HUES6 (cell line): ENCODE data around the gene NOX5.

ENCODE experiments used
- H3K27ac ChIP-seq: 2 replicates; pipeline ENCODE4 v1.7.0; 2013; ENCODE audit warnings: low read depth, mild to moderate bottlenecking, low read length, inconsistent platforms
- H3K27me3 ChIP-seq: 2 replicates; pipeline ENCODE4 v1.6.1; 2013; ENCODE audit warnings: low read length; ENCODE audit not compliant: control insufficient read depth, insufficient read depth
- H3K36me3 ChIP-seq: 2 replicates; pipeline ENCODE4 v1.6.1; 2013; ENCODE audit warnings: low read length; ENCODE audit not compliant: control insufficient read depth, insufficient read depth
- H3K4me1 ChIP-seq: 2 replicates; pipeline ENCODE4 v1.6.1; 2013; ENCODE audit warnings: low read length; ENCODE audit not compliant: control insufficient read depth, insufficient read depth
- H3K4me3 ChIP-seq: 2 replicates; pipeline ENCODE4 v1.5.1; 2013; ENCODE audit warnings: low read depth, low read length
- H3K9ac ChIP-seq: one replicate; pipeline ENCODE4 v1.6.1; 2013; ENCODE audit warnings: mild to moderate bottlenecking, low read length
- H3K9me3 ChIP-seq: 2 replicates; pipeline ENCODE4 v1.6.1; 2013; ENCODE audit warnings: low read depth, low read length; ENCODE audit not compliant: control insufficient read depth, insufficient read depth

Gene NOX5

GRCh38 chr15:69081310-69082004 lies 67.0 kb downstream of the NOX5 start:
- no peaks in the 10 kb centered on the region for H3K36me3 ChIP-seq
- no peak overlapping the region for H3K27ac ChIP-seq
- no peak overlapping the region for H3K4me3 ChIP-seq
- H3K27me3 ChIP-seq = peaks cover 26% of the 10 kb centered on the region
- H3K4me1 ChIP-seq = peaks cover 34% of the 10 kb centered on the region
- no peaks in the 10 kb centered on the region for H3K9me3 ChIP-seq
- H3K9ac ChIP-seq = no peak overlapping the region

DNA sequence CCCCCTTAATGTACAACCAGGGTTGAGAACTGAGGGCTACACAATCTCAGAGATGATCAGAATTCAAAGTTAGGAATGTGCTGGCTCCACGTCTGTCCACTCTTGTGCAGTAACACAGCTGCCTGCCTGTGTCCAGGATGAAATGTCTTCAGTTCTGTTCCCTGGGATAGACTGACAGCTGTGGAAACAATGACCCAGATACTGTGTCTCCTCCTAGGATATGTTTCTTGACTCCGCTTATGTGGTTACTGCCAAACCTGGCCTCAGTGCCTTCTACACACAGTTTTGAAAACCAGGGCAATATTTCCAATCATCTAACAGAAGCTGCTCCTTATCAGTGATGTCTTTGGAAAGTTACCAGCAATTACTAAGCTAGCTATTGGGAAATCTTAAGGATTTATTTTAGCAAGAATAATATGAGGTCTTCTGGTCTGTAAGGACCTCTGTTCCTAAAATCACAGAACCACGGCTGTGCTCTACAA lies 67.6 kb downstream of the NOX5 start:
- peaks cover 29% of the 10 kb centered on the region for H3K27me3 ChIP-seq
- no peaks in the 10 kb centered on the region for H3K36me3 ChIP-seq
- H3K9ac ChIP-seq = no peak overlapping the region
- H3K27ac ChIP-seq = no peak overlapping the region
- H3K4me3 ChIP-seq = no peak overlapping the region
- peaks cover 40% of the 10 kb centered on the region for H3K4me1 ChIP-seq
- H3K9me3 ChIP-seq = no peaks in the 10 kb centered on the region

- H3K36me3 ChIP-seq = no peaks in the 10 kb centered on the region
- peaks cover 44% of the 10 kb centered on the region for H3K4me1 ChIP-seq
- H3K27ac ChIP-seq = no peak overlapping the region
- H3K9ac ChIP-seq = no peak overlapping the region
- no peaks in the 10 kb centered on the region for H3K9me3 ChIP-seq
- H3K4me3 ChIP-seq = no peak overlapping the region
- peaks cover 34% of the 10 kb centered on the region for H3K27me3 ChIP-seq
Observed at GRCh38 chr15:69082554-69082953, 68.1 kb downstream of the NOX5 start.

DNA sequence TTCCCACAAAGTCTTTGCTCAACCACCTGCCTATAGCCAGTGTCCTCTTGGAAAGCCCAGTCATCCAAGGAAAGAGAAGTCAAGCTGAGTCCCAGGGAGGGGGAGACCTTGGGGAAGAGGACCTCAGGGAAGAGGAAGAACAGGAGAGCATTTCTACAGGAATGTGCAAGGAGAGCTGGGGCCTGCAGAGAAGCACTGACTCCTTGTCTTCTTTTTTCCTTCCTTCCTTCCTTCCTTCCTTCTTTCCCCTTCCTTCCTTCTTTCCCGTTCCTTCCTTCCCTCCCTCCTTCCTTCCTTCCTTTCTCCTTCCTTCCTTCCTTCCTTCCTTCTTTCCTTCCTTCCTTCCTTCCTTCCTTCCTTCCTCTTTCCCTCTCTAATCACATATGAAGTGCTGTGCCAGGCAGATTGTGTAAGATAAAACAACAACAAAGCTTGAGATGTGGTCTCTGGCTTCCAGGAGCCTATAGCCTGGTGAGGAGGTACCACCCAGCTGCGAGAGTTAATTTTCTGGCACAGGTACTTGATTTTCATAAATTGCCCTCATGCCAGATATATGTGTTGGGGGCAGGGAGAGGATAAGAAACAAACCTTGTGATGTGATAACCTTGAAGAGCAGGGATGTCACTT lies 70.0 kb downstream of the NOX5 start:
- Histone ChIP-seq H3K4me1 (peaks cover 63% of the 10 kb centered on the region), H3K9ac (no peak overlapping the region), H3K4me3 (no peak overlapping the region), H3K27me3 (peaks cover 48% of the 10 kb centered on the region), H3K9me3 (no peaks in the 10 kb centered on the region), H3K36me3 (no peaks in the 10 kb centered on the region), H3K27ac (no peak overlapping the region)

DNA sequence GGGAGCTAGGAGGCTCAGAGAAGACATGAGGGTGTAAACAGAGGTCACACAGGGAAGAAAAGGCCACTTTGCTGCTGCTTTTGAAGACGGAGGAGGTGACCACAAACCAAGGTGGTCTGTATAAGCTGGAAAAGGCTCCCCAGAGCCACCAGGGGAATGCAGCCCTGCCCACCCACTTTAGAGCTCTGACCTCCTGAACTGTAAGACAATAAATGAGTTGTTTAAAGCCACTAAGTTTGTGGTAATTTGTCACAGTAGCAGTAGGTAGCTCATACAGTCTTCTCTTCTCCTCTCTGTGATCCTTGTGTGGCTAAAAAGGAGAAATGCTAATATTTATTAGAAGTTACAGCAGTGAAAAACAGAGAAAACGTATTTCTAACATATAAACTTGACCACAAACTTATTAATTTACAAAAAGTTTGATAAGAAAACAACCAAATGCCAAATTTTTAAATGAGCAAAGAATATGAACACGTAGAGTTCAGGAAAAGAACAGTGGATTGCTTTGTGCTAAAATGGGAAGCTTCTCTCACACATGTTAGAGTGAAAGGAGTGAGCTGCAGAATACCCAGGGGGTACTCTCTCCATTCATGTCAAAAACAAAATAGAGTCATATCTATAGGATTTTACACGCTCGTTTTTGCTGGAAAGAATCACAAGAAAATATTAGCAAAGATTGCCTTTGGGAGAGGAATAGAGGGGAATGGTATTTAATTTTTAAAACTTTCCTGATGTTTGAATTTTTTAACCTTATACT lies 71.0 kb downstream of the NOX5 start:
- no peak overlapping the region for H3K4me3 ChIP-seq

DNA sequence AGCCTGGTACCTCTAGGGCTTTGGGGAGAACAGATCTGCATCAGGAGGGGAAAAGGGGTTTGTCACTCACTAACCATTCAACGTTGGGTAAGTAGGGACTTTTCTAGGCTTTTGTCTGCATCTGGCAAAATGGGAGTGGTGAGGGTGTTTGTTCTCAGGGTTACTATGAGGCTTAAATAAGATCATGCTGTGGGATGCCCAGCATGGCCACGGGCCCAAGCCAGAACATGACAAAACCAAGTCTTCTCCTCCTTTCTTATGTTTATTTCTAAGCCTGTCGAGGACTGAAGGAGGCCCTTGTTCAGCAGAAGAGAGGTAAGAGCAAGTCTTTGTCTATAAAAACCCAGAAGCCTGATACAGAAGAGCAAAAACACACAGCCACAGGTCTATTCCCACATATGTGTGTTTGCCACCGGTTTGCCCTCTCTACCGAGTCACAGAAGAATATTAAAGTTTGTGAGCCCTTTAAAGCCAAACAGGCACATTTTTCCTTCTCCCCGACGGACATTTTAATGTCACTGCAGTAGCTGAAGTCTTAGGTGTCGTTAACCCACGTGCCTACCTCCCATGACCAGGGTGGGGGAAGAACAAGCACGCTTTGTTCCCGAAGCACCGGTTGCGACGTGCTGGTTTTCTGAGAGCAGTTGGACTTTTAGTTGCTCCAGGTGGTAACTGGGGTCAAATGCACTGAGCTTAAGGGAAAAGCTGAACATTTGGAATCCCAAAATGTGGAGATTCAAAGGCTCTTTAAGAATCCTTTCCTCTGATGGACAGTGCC lies 72.1 kb downstream of the NOX5 start:
- H3K27ac ChIP-seq = no peak overlapping the region
- H3K9ac ChIP-seq = peak overlapping the region; percentile 50
- H3K36me3 ChIP-seq = no peaks in the 10 kb centered on the region
- H3K4me3 ChIP-seq = peak overlapping the region; percentile 25; the same call in 1 of the 2 replicates
- H3K4me1 ChIP-seq = peaks cover 73% of the 10 kb centered on the region
- no peaks in the 10 kb centered on the region for H3K9me3 ChIP-seq
- H3K27me3 ChIP-seq = peaks cover 48% of the 10 kb centered on the region

More for the DNA sequence above, 71.0 kb downstream of the NOX5 start:
- H3K27me3 ChIP-seq = peaks cover 48% of the 10 kb centered on the region
- H3K4me1 ChIP-seq = peaks cover 73% of the 10 kb centered on the region
- no peaks in the 10 kb centered on the region for H3K9me3 ChIP-seq
- H3K27ac ChIP-seq = no peak overlapping the region
- H3K36me3 ChIP-seq = no peaks in the 10 kb centered on the region
- no peak overlapping the region for H3K9ac ChIP-seq

GRCh38 chr15:69087366-69087976 lies 73.0 kb downstream of the NOX5 start:
- no peaks in the 10 kb centered on the region for H3K9me3 ChIP-seq
- peaks cover 48% of the 10 kb centered on the region for H3K27me3 ChIP-seq
- no peaks in the 10 kb centered on the region for H3K36me3 ChIP-seq
- peaks cover 81% of the 10 kb centered on the region for H3K4me1 ChIP-seq
- no peak overlapping the region for H3K27ac ChIP-seq
- no peak overlapping the region for H3K9ac ChIP-seq
- H3K4me3 ChIP-seq = 0 out of 2 replicates have a peak overlapping the region, but pooled peaks have one; percentile 7

DNA sequence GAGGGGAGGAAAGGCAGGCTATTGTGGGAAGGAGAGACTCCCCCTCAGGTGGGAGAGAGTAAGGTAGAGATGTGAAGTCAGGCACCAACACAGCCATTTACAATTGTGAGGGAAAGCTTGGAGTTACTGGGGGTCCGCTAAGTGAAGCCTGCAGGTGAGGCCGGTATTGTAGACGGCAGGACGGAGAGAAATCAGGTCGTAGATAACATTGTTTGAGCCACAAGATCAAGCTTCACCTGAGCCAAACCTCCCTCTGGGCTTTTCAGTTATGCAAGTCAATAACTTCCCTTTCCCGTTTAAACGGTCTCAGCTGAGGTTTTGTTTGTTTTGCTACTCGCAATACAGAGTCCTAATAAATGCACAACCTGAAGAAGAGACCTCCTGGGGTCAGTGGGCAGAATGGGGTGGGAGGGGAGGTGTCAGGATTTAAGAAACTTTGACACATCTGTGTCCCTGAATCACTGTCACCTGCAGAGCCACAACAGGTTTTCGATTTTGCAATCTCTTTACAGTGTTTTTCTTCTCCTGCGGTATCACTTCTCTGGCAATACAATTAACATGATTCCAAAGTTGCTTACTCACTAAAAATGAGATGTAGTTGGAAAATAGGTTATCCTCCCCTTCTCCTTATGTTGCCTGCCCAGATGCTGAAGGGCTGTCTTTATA lies 73.9 kb downstream of the NOX5 start:
- Histone ChIP-seq H3K36me3 (no peaks in the 10 kb centered on the region), H3K4me1 (peaks cover 87% of the 10 kb centered on the region), H3K4me3 (0 out of 2 replicates have a peak overlapping the region, but pooled peaks have one; percentile 10), H3K27ac (no peak overlapping the region), H3K9ac (no peak overlapping the region), H3K27me3 (peaks cover 48% of the 10 kb centered on the region), H3K9me3 (no peaks in the 10 kb centered on the region)

DNA sequence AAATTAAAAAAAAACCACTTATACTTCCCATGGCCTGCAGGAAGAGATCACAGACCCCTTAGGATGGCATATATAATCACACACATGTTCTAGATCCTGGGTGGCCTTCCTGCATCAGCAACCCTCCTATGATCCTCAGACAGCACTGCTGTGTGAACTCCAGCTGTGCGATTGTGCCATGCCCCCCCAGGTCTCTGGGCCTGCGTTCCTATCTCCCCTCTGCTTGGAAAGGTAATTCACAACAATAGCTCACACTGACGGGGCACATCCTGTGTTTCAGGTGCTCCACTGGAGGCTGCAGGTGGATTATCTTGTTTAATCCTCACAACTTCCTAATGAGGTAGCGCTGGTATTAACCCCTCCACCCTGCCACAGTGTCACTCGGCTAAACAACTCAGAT lies 74.8 kb downstream of the NOX5 start:
- H3K27me3 ChIP-seq = peaks cover 40% of the 10 kb centered on the region
- no peak overlapping the region for H3K27ac ChIP-seq
- H3K9me3 ChIP-seq = no peaks in the 10 kb centered on the region
- H3K36me3 ChIP-seq = no peaks in the 10 kb centered on the region
- peak overlapping the region; percentile 28; the same call in 1 of the 2 replicates for H3K4me3 ChIP-seq
- H3K9ac ChIP-seq = no peak overlapping the region
- peaks cover 91% of the 10 kb centered on the region for H3K4me1 ChIP-seq
